H1 (cell line): Measurements from ENCODE around the gene TUT4. TPM values are rescaled to one million over a fixed set of nuclear protein-coding genes. Genes with fewer than 3 reads are reported as not detected.

Experiments
- CTCF ChIA-PET: fragments of 300-600 bp; sonication (Branson Sonifier 250); formaldehyde crosslinking; loops from one replicate; lab custom pipeline; 2021; ENCODE audit not compliant: partially characterized antibody; lab: Charles Lee
- POLR2A ChIA-PET: fragments of 300-600 bp; sonication (Branson Sonifier 250); formaldehyde crosslinking; loops from one replicate; lab custom pipeline; 2021; ENCODE audit warnings: inconsistent platforms; ENCODE audit not compliant: partially characterized antibody; lab: Charles Lee
- DNase-seq, 2 experiments: peaks; one replicate each; pipeline versions ENCODE4 v3.0.0 to v3.0.0-alpha.2; 2010 to 2022; ENCODE audit warnings: low spot score in 2 of 2, low read depth in 1 of 2, mixed read lengths in 1 of 2
- FAIRE-seq: peaks from 2 replicates; lab custom pipeline; 2011; peaks lifted over from hg19 to GRCh38; lab: Jason Lieb, UNC
- H2AFZ ChIP-seq: 2 replicates; pipeline ENCODE4 v1.8.1; 2012; ENCODE audit warnings: low read length, inconsistent platforms
- H2AK5ac ChIP-seq: 2 replicates; pipeline ENCODE4 v1.6.1; 2013; ENCODE audit warnings: low read depth, low read length
- H2BK120ac ChIP-seq: replicated peaks from 2 replicates; pipeline ENCODE3; 2013; ENCODE audit warnings: low read depth, low read length, inconsistent platforms
- H2BK12ac ChIP-seq: 2 replicates; pipeline ENCODE4 v1.6.1; 2013; ENCODE audit warnings: low read depth, low read length
- H2BK15ac ChIP-seq: 2 replicates; pipeline ENCODE4 v1.6.1; 2013; ENCODE audit warnings: low read length
- H2BK20ac ChIP-seq: 2 replicates; pipeline ENCODE4 v1.6.1; 2013; ENCODE audit warnings: low read length
- H2BK5ac ChIP-seq: 2 replicates; pipeline ENCODE4 v1.6.1; 2013; ENCODE audit warnings: low read depth, low read length
- H3K14ac ChIP-seq: 2 replicates; pipeline ENCODE4 v1.6.1; 2013; ENCODE audit warnings: inconsistent platforms; ENCODE audit not compliant: insufficient read length
- H3K18ac ChIP-seq: 2 replicates; pipeline ENCODE4 v1.6.1; 2013; ENCODE audit warnings: low read length; ENCODE audit errors: extremely low read depth
- H3K23ac ChIP-seq: 2 replicates; pipeline ENCODE4 v1.6.1; 2013; ENCODE audit warnings: inconsistent platforms; ENCODE audit not compliant: insufficient read length
- H3K23me2 ChIP-seq: 2 replicates; pipeline ENCODE4 v1.6.1; 2013; ENCODE audit warnings: low read depth, low read length
- H3K27ac ChIP-seq: 2 replicates; pipeline ENCODE4 v1.6.1; 2011; ENCODE audit warnings: low read depth, low read length, inconsistent platforms
- H3K27me3 ChIP-seq, 4 experiments: replicated peaks in 1 of 4; 1 replicate in 1 of 4; 2 replicates in 3 of 4; pipeline versions ENCODE4 v1.6.1 to v1.8.1; 2011 to 2013; ENCODE audit warnings: low read length in 3 of 4, mild to moderate bottlenecking in 3 of 4, inconsistent platforms in 2 of 4, mixed read lengths in 2 of 4, moderate library complexity in 1 of 4; ENCODE audit not compliant: control insufficient read depth in 3 of 4, insufficient read depth in 3 of 4; ENCODE audit errors: extremely low read depth in 1 of 4
- H3K36me3 ChIP-seq, 4 experiments: 2 replicates each; pipeline versions ENCODE4 v1.6.1 to v1.8.1; 2011 to 2013; ENCODE audit warnings: mild to moderate bottlenecking in 4 of 4, low read length in 3 of 4, moderate library complexity in 2 of 4, control low read depth in 1 of 4, inconsistent platforms in 1 of 4; ENCODE audit not compliant: insufficient read depth in 4 of 4, control insufficient read depth in 2 of 4
- H3K4ac ChIP-seq: replicated peaks from 2 replicates; pipeline ENCODE3; 2013; ENCODE audit warnings: low read length, low read depth, mixed read lengths, inconsistent platforms; ENCODE audit not compliant: insufficient read length
- H3K4me1 ChIP-seq, 4 experiments: replicated peaks in 1 of 4; 1 replicate in 1 of 4; 2 replicates in 3 of 4; pipeline versions ENCODE4 v1.6.1 to v1.8.1; 2011 to 2013; ENCODE audit warnings: low read length in 3 of 4, inconsistent platforms in 2 of 4, mixed read lengths in 1 of 4; ENCODE audit not compliant: insufficient read depth in 4 of 4, control insufficient read depth in 3 of 4
- H3K4me2 ChIP-seq, 2 experiments: 2 replicates each; pipeline versions ENCODE4 v1.6.1 to v1.8.1; 2011 to 2013; ENCODE audit warnings: low read depth in 2 of 2, low read length in 2 of 2, control low read depth in 1 of 2, inconsistent platforms in 1 of 2, mild to moderate bottlenecking in 1 of 2; ENCODE audit not compliant: insufficient read depth in 1 of 2
- H3K4me3 ChIP-seq, 4 experiments: fragments of 200-600, 300-600 bp in 1 of 4; sonication (generic), shearing (Covaris generic), sonication (Bioruptor Twin) in 1 of 4; 2 replicates each; pipeline versions ENCODE4 v1.5.1 to v1.8.1; 2011 to 2016; ENCODE audit warnings: low read length in 4 of 4, low read depth in 3 of 4, control low read depth in 2 of 4, inconsistent platforms in 2 of 4, mild to moderate bottlenecking in 2 of 4, mixed read lengths in 1 of 4, moderate library complexity in 1 of 4; ENCODE audit not compliant: insufficient read depth in 2 of 4; ENCODE audit errors: extremely low read depth in 1 of 4
- H3K56ac ChIP-seq: replicated peaks from 2 replicates; pipeline ENCODE3; 2013; ENCODE audit warnings: low read depth, mild to moderate bottlenecking, mixed read lengths, low read length, inconsistent platforms; ENCODE audit not compliant: insufficient read length
- H3K79me1 ChIP-seq: 2 replicates; pipeline ENCODE4 v1.6.1; 2013; ENCODE audit warnings: low read depth, low read length, control low read depth
- H3K79me2 ChIP-seq, 2 experiments: 2 replicates each; pipeline versions ENCODE4 v1.6.1 to v1.8.1; 2012 to 2013; ENCODE audit warnings: low read length in 2 of 2, mild to moderate bottlenecking in 2 of 2, inconsistent platforms in 1 of 2; ENCODE audit not compliant: insufficient read depth in 2 of 2, control insufficient read depth in 1 of 2
- H3K9ac ChIP-seq, 4 experiments: replicated peaks in 1 of 4; 1 replicate in 1 of 4; 2 replicates in 3 of 4; pipeline versions ENCODE4 v1.6.1 to v1.8.1; 2011 to 2013; ENCODE audit warnings: low read depth in 3 of 4, low read length in 3 of 4, control low read depth in 2 of 4, mild to moderate bottlenecking in 2 of 4, moderate library complexity in 2 of 4, inconsistent platforms in 1 of 4; ENCODE audit errors: extremely low read depth in 1 of 4
- H3K9me3 ChIP-seq, 2 experiments: 2 replicates each; pipeline versions ENCODE4 v1.6.1 to v1.8.1; 2012 to 2013; ENCODE audit warnings: mild to moderate bottlenecking in 2 of 2, moderate library complexity in 2 of 2, control low read depth in 1 of 2, inconsistent platforms in 1 of 2, low read depth in 1 of 2, low read length in 1 of 2, mixed read lengths in 1 of 2; ENCODE audit not compliant: insufficient read depth in 2 of 2
- H4K20me1 ChIP-seq, 2 experiments: replicated peaks in 1 of 2; 2 replicates each; pipeline versions ENCODE3 to v1.8.1; 2011 to 2013; ENCODE audit warnings: inconsistent platforms in 2 of 2, low read length in 2 of 2, mild to moderate bottlenecking in 1 of 2; ENCODE audit not compliant: insufficient read depth in 2 of 2, control insufficient read depth in 1 of 2
- H4K5ac ChIP-seq: 2 replicates; pipeline ENCODE4 v1.6.1; 2013; ENCODE audit warnings: low read length, low read depth, mixed read lengths, inconsistent platforms; ENCODE audit not compliant: insufficient read length
- H4K8ac ChIP-seq: 2 replicates; pipeline ENCODE4 v1.8.0; 2013; ENCODE audit warnings: mild to moderate bottlenecking, moderate library complexity, low read length, inconsistent platforms; ENCODE audit not compliant: insufficient read depth; ENCODE audit errors: extremely low read depth
- H4K91ac ChIP-seq: replicated peaks from 2 replicates; pipeline ENCODE3; 2013; ENCODE audit warnings: low read length, mixed read lengths, inconsistent platforms; ENCODE audit not compliant: insufficient read length
- CTBP2 ChIP-seq: IDR thresholded peaks from 2 replicates; pipeline ENCODE4 v1.7.0; 2011; ENCODE audit warnings: borderline replicate concordance, mild to moderate bottlenecking, moderate library complexity, mixed read lengths, low read length; ENCODE audit not compliant: insufficient read depth, insufficient read length
- EP300 ChIP-seq, 2 experiments: IDR thresholded peaks; 1 replicate in 1 of 2; 2 replicates in 1 of 2; pipeline ENCODE4 v1.6.1; 2011 to 2012; ENCODE audit warnings: low read depth in 2 of 2, low read length in 2 of 2, mild to moderate bottlenecking in 2 of 2, borderline replicate concordance in 1 of 2, inconsistent platforms in 1 of 2, moderate library complexity in 1 of 2
- JUN ChIP-seq: IDR thresholded peaks from 2 replicates; pipeline ENCODE4 v1.6.1; 2011; ENCODE audit warnings: low read depth, mild to moderate bottlenecking, improper control_type of control experiment, low read length
- KDM5A ChIP-seq: fragments of 200-600 bp; IDR thresholded peaks from 2 replicates; pipeline ENCODE4 v1.7.1; 2012; ENCODE audit warnings: mild to moderate bottlenecking, low read length, inconsistent platforms, mixed read lengths
- SUZ12 ChIP-seq: fragments of 200-600 bp; sonication (generic); IDR thresholded peaks from 2 replicates; pipeline ENCODE4 v1.6.1; 2012; ENCODE audit warnings: mild to moderate bottlenecking, inconsistent platforms, low read length, moderate library complexity, mixed read lengths
- TAF7 ChIP-seq: optimal IDR thresholded peaks from 2 replicates; pipeline ENCODE3; 2011; ENCODE audit warnings: low read depth, mild to moderate bottlenecking, inconsistent platforms, low read length, moderate library complexity, borderline replicate concordance
- WGBS, 2 experiments: shearing (Covaris generic) in 1 of 2; methylation state at CpG; one replicate each; pipeline versions ENCODE4 v1.1.6 to v1.1.7; 2013 to 2015; ENCODE audit warnings: low lambda C conversion rate in 2 of 2, mixed read lengths in 2 of 2, inconsistent platforms in 1 of 2, low coverage in 1 of 2, missing lambda C conversion rate in 1 of 2; ENCODE audit not compliant: insufficient replicate concordance in 2 of 2, insufficient coverage in 1 of 2, insufficient read length in 1 of 2; ENCODE audit errors: extremely low coverage in 1 of 2, missing lambda C conversion rate in 1 of 2; 5-methylcytosine and 5-hydroxymethylcytosine counted together
- polyA plus RNA-seq, 7 experiments: library from polyadenylated mRNA; depleted of rRNA in 3 of 7; stranded (reverse) in 5 of 7; unstranded in 2 of 7; fragments of >200 nt in 5 of 7; fragments of 200-250 nt in 2 of 7; gene quantifications; 1 replicate in 5 of 7; 2 replicates in 1 of 7; 4 replicates in 1 of 7; pipeline versions ENCODE4 v1.2.1 to v1.2.3, GENCODE V29; 2011 to 2013; ENCODE audit warnings: missing spikeins in 2 of 7, mixed read lengths in 2 of 7
- total RNA-seq: library from RNA; stranded (reverse); fragmentation: NEBNext Ultra II Directional; extraction: Animal tissue kit (Norgen Biotek cat#: 25700); gene quantifications from 2 replicates; pipeline ENCODE4 v1.2.1, GENCODE V29; 2021
- TF ChIP-seq, protein P1 (sequence below): IDR thresholded peaks from 2 replicates; pipeline ENCODE4 v1.6.1; 2012; ENCODE audit warnings: inconsistent platforms

Gene TUT4
- total and polyA plus RNA-seq, 2 of the 8 experiments (the other 6 are each of a cell fraction or from before 2014, with no cell fraction given): 54.5 to 63.3 TPM

DNA sequence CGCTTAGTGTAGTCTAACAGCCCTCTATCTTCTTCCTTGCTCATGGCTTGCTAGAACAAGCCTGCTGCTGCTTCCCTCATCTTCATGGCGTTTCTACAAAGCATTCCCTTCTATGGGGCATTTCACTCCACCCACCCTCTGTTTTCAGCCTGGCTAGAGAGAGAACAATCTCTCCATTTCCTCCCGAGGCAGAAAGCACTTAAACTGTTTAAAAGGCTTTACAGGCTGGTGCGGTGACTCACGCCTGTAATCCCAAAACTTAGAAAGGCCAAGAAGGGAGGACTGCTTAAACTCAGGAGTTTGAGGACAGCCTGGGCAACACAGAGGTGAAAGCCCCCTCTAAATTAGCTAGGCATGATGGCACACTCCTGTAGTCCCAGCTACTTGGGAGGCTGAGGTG is 166.4 kb downstream of the TUT4 start:
- Histone ChIP-seq H2BK12ac (no peak overlapping the region), H3K36me3 (peaks cover 51 to 84% (median 77%) of the 10 kb centered on the region in 4 experiments), H3K79me1 (no peaks in the 10 kb centered on the region; the same call in 1 of the 2 replicates), H3K56ac (no peak overlapping the region), H2BK20ac (no peak overlapping the region), H2BK5ac (no peak overlapping the region), H2AFZ (no peak overlapping the region), H4K91ac (no peak overlapping the region), H2AK5ac (no peak overlapping the region), H4K8ac (no peak overlapping the region), H3K23me2 (no peaks in the 10 kb centered on the region), H3K9ac (no peak overlapping the region), H4K5ac (no peak overlapping the region), H3K23ac (no peak overlapping the region), H2BK15ac (no peak overlapping the region), H2BK120ac (no peak overlapping the region), H3K9me3 (no peaks in the 10 kb centered on the region), H3K27me3 (no peaks in the 10 kb centered on the region), H3K4me2 (no peak overlapping the region), H3K27ac (no peak overlapping the region), H3K4me3 (no peak overlapping the region), H3K4me1 (no peaks in the 10 kb centered on the region), H3K4ac (no peak overlapping the region), H3K14ac (no peak overlapping the region), H3K79me2 (peaks cover 0 to 4% of the 10 kb centered on the region in 2 experiments; a peak in 1 of 4 replicates), H4K20me1 (peaks cover 0 to 6% of the 10 kb centered on the region in 2 experiments), H3K18ac (no peak overlapping the region)
- no peak for TF ChIP-seq JUN
- TF ChIP-seq CTBP2: no peak
- TF ChIP-seq, protein P1, sequence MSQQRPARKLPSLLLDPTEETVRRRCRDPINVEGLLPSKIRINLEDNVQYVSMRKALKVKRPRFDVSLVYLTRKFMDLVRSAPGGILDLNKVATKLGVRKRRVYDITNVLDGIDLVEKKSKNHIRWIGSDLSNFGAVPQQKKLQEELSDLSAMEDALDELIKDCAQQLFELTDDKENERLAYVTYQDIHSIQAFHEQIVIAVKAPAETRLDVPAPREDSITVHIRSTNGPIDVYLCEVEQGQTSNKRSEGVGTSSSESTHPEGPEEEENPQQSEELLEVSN: no peak
- TF ChIP-seq SUZ12: no peak
- TF ChIP-seq TAF7: no peak
- TF ChIP-seq EP300 (IDR thresholded peaks at IDR 0.05; ENCODE audit: borderline replicate concordance in 1 of 2, low read depth in 2 of 2, low read length in 2 of 2): no peak
- no peak for TF ChIP-seq KDM5A
- ChIA-PET POLR2A (interaction anchor here (1.3 to 1.4 kb wide), 2 partner anchors 17 to 19 kb away, joined by 3 to 5 read pairs; no protein-coding TSS in a partner anchor), CTCF (no interaction called here)
- 90% methylated on average over 5 of the region's 5 CpGs; no CpG with 5 or more reads in 1 of the 2 experiments for WGBS, 2 experiments
- FAIRE-seq (no peak), DNase-seq (no peak)
